Activated T-cell treated with anti-CD3 and anti-CD28 coated beads, Interleukin-2, amount 50 U/mL, for 24 hours (primary cell): Measurements from ENCODE around the gene LACTB.

Experiments
- DNase-seq: peaks from one replicate; pipeline ENCODE4 v3.0.0-alpha.2; 2020
- H3K27ac Mint-ChIP-seq: 2 replicates; pipeline ENCODE4 v1.8.0; 2020; ENCODE audit warnings: mild to moderate bottlenecking, mixed read lengths
- H3K27me3 Mint-ChIP-seq: 2 replicates; pipeline ENCODE4 v1.8.0; 2020; ENCODE audit warnings: mixed read lengths
- H3K36me3 Mint-ChIP-seq: 2 replicates; pipeline ENCODE4 v1.8.0; 2020; ENCODE audit warnings: low read depth, mixed read lengths
- H3K4me1 Mint-ChIP-seq: 2 replicates; pipeline ENCODE4 v1.8.0; 2020; ENCODE audit warnings: low read depth, mixed read lengths
- H3K4me3 Mint-ChIP-seq: 2 replicates; pipeline ENCODE4 v1.8.0; 2020; ENCODE audit warnings: mild to moderate bottlenecking, moderate library complexity, mixed read lengths
- H3K9me3 Mint-ChIP-seq: 2 replicates; pipeline ENCODE4 v1.8.0; 2020; ENCODE audit warnings: mixed read lengths

The LACTB gene

GRCh38 chr15:63134245-63134985, 12.8 kb downstream of the LACTB start:
- Mint-ChIP-seq H3K27ac (no peak overlapping the region), H3K4me3 (no peak overlapping the region), H3K27me3 (no peaks in the 10 kb centered on the region), H3K36me3 (peaks cover 41% of the 10 kb centered on the region), H3K4me1 (peaks cover 12% of the 10 kb centered on the region), H3K9me3 (no peaks in the 10 kb centered on the region)
- no peak for DNase-seq

DNA sequence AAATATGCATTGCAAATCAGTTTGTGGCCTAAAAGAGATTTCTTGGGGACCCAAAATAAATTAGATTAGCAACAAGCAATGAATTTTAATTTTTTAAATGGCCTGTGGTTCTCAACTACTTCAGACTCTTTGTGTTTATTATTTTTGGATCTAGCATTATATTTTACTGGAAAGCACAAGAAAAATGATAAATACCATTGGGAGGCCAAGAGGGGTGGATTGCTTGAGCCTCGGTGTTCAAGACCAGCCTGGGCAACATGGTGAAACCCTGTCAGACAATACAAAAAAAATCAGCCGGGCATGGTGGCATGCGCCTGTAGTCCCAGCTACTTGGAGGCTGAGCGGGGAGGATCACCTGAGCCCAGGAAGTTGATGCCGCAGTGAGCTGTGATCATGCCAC, 13.6 kb downstream of the LACTB start:
- H3K4me3 Mint-ChIP-seq = no peak overlapping the region
- H3K27ac Mint-ChIP-seq = no peak overlapping the region
- no peaks in the 10 kb centered on the region for H3K27me3 Mint-ChIP-seq
- DNase-seq = no peak
- H3K4me1 Mint-ChIP-seq = peaks cover 12% of the 10 kb centered on the region
- H3K9me3 Mint-ChIP-seq = no peaks in the 10 kb centered on the region
- H3K36me3 Mint-ChIP-seq = peaks cover 33% of the 10 kb centered on the region

GRCh38 chr15:63135804-63136203, 14.1 kb downstream of the LACTB start:
- Mint-ChIP-seq H3K4me1 (peaks cover 14% of the 10 kb centered on the region), H3K36me3 (peaks cover 32% of the 10 kb centered on the region), H3K27ac (no peak overlapping the region), H3K27me3 (no peaks in the 10 kb centered on the region), H3K9me3 (no peaks in the 10 kb centered on the region), H3K4me3 (no peak overlapping the region)
- DNase-seq = no peak

DNA sequence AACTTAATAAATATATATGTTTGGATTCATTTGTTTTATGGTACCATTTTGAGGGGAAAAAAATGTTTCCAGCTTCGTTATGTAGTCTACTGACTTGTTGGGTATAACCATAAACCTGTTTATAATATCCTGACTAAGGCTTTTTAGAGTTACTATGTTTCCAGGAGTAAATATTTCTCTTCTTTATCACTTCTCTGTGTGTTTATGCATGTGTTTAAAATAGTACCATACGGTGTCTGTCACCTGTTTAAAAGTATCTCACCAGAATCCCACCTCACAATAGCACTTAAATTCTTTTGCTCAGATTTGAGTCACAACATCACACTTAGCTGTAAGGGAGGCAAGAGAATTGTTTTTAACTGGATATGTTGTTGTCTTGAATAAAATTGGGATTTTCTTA, 15.1 kb downstream of the LACTB start:
- H3K36me3 Mint-ChIP-seq = peaks cover 33% of the 10 kb centered on the region
- DNase-seq = no peak
- H3K27ac Mint-ChIP-seq = no peak overlapping the region
- H3K27me3 Mint-ChIP-seq = no peaks in the 10 kb centered on the region
- H3K4me3 Mint-ChIP-seq = no peak overlapping the region
- H3K4me1 Mint-ChIP-seq = peaks cover 22% of the 10 kb centered on the region
- H3K9me3 Mint-ChIP-seq = no peaks in the 10 kb centered on the region

GRCh38 chr15:63140936-63141335, 19.3 kb downstream of the LACTB start:
- Mint-ChIP-seq H3K4me1 (peaks cover 15% of the 10 kb centered on the region), H3K4me3 (no peak overlapping the region), H3K27ac (no peak overlapping the region), H3K9me3 (no peaks in the 10 kb centered on the region), H3K36me3 (peaks cover 34% of the 10 kb centered on the region), H3K27me3 (no peaks in the 10 kb centered on the region)
- DNase-seq = no peak

- H3K4me3 Mint-ChIP-seq = no peak overlapping the region
- peaks cover 45% of the 10 kb centered on the region for H3K36me3 Mint-ChIP-seq
- H3K27ac Mint-ChIP-seq = no peak overlapping the region
- DNase-seq = no peak
- H3K9me3 Mint-ChIP-seq = no peaks in the 10 kb centered on the region
- H3K4me1 Mint-ChIP-seq = peaks cover 16% of the 10 kb centered on the region
- no peaks in the 10 kb centered on the region for H3K27me3 Mint-ChIP-seq
Observed at GRCh38 chr15:63145426-63145825, 23.8 kb downstream of the LACTB start.

DNA sequence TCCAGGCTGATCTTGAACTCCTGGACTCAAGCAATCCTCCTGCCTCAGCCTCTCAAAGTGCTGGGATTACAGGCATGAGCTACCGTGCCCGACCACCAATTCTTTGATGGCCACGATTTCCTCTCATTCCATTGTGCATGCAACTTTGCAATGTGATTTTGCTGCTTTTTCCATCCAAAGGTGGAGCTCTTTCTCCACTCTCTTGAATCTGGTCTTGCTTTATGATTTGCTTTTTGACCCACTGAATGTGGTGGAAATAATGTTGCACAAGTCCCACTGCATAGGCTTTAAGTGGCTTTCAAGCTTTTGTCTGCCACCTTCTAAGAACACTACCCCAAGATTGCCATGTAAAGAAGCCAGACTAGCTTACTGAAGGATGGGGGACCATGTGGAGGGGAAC, 25.0 kb downstream of the LACTB start:
- DNase-seq = no peak
- peaks cover 42% of the 10 kb centered on the region for H3K36me3 Mint-ChIP-seq
- peaks cover 9% of the 10 kb centered on the region for H3K4me1 Mint-ChIP-seq
- no peaks in the 10 kb centered on the region for H3K9me3 Mint-ChIP-seq
- no peaks in the 10 kb centered on the region for H3K27me3 Mint-ChIP-seq
- H3K4me3 Mint-ChIP-seq = no peak overlapping the region
- H3K27ac Mint-ChIP-seq = no peak overlapping the region

GRCh38 chr15:63151665-63152064, 30.0 kb downstream of the LACTB start:
- Mint-ChIP-seq H3K4me3 (no peak overlapping the region), H3K27ac (no peak overlapping the region), H3K9me3 (no peaks in the 10 kb centered on the region), H3K27me3 (no peaks in the 10 kb centered on the region), H3K4me1 (peaks cover 28% of the 10 kb centered on the region), H3K36me3 (peaks cover 58% of the 10 kb centered on the region)
- no peak for DNase-seq

DNA sequence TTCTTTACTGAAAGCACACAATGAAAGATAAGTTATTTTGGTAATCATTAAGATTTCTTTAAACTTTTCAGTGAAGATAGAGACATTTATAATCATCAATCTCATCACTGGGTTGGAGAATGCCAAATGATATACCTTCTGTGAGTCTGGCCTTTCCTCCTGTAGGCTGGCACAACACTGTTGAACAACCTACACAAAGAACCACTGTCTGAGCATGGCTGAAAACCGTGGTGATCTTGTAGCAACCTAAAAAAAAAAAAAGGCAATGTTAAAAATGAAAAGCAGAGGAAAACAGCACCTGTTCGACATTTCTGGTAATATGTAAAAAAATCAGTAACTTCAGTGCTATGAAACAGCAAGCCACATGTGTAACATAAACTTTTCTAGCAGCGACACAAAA, 33.8 kb downstream of the LACTB start:
- Mint-ChIP-seq H3K27ac (peak overlapping the region; percentile 47), H3K27me3 (no peaks in the 10 kb centered on the region), H3K9me3 (no peaks in the 10 kb centered on the region), H3K36me3 (peaks cover 50% of the 10 kb centered on the region), H3K4me1 (peaks cover 28% of the 10 kb centered on the region), H3K4me3 (peak overlapping the region; percentile 99)
- no peak for DNase-seq

DNA sequence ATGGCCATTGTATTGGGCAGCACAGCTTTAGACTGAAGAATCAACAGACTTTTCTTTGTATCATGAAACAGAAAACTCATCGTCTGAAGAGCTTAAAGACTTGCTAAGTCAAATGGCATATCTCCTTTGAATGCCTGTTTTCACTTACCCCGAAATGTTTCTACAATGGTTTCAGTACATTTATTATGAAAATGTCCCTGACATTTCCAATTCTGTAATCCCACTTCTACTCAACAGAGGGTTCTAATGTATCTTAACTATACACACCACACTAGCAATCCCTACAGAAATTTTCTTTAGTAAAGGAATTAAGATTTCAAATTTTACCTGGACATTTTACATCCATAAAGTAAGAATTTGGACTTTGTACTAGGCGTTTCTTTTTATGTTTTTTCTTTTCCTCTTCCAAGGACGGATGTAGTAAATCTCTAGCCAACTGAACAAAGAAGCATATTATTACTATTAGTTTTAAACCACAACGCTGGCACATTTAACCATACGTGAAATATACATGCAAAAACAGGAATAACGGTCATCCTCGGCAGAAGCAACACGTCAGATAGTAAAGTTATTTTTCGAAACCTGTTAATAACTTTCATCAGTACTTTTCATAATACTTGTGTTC, 34.5 kb downstream of the LACTB start:
- Mint-ChIP-seq H3K27ac (peak overlapping the region; percentile 97), H3K36me3 (peaks cover 49% of the 10 kb centered on the region), H3K9me3 (no peaks in the 10 kb centered on the region), H3K4me3 (peak overlapping the region; percentile 99), H3K4me1 (peaks cover 28% of the 10 kb centered on the region), H3K27me3 (no peaks in the 10 kb centered on the region)
- no peak for DNase-seq

- H3K27me3 Mint-ChIP-seq = no peaks in the 10 kb centered on the region
- peak overlapping the region; percentile 99 for H3K4me3 Mint-ChIP-seq
- H3K4me1 Mint-ChIP-seq = peaks cover 24% of the 10 kb centered on the region
- H3K9me3 Mint-ChIP-seq = no peaks in the 10 kb centered on the region
- peaks cover 44% of the 10 kb centered on the region for H3K36me3 Mint-ChIP-seq
- H3K27ac Mint-ChIP-seq = peak overlapping the region; percentile 97
- peak; percentile 35 for DNase-seq
Observed at GRCh38 chr15:63156755-63157117, 35.1 kb downstream of the LACTB start.

DNA sequence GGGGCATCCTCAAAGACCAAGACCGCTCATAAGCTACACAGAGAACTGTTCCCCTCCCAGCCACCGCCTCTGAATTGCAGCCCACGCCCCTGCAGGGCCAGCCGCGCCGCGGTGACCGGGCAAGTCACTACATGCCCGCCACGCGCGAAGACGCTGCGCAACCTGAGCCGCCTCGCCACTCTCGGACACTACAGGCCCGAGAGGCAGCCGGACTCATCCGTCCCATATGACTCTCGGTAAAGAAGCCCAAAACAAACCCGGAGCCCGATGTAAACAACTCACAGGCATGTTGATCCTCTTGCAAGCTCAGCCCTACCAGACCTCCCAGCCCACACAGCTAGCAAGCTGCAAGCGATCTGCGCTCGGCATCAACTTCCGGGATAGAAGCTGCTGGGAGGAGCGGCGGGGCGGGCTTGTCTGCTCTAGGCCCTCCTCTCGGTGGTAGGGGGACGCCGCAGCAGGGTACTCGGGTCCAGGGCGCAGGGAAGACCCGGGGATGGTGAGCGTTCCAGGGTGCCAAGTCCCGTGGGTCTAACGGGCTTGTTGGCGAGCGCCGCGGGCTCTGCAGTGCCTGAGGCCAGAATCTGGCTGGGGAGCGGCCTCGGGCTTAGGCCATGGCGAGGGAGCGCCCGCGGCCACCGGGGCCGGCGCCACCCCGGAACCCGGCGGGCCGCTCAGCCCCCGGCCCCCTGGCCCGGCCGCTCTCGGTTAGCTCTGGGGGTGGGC, 35.6 kb downstream of the LACTB start, which contains the start of gene RPS27L:
TSS of gene RPS27L (minus strand) at position 360 of the 726 bp plus-strand sequence. CDS start at position 288, 72 bp downstream.
- Mint-ChIP-seq H3K4me3 (peak within 1 kb of the TSS; percentile 99), H3K4me1 (peaks cover 23% of the 10 kb centered on the region), H3K36me3 (peaks cover 43% of the 10 kb centered on the region), H3K27me3 (no peaks in the 10 kb centered on the region), H3K9me3 (no peaks in the 10 kb centered on the region), H3K27ac (peak within 1 kb of the TSS; percentile 97)
- DNase-seq = peak; percentile 91

- Mint-ChIP-seq H3K4me3 (peak overlapping the region; percentile 99), H3K4me1 (peaks cover 23% of the 10 kb centered on the region), H3K27ac (peak overlapping the region; percentile 92), H3K36me3 (peaks cover 37% of the 10 kb centered on the region), H3K9me3 (no peaks in the 10 kb centered on the region), H3K27me3 (no peaks in the 10 kb centered on the region)
- no peak for DNase-seq
Observed at GRCh38 chr15:63157891-63158431, 36.3 kb downstream of the LACTB start.

GRCh38 chr15:63160638-63161037, 39.0 kb downstream of the LACTB start:
- Mint-ChIP-seq H3K4me3 (no peak overlapping the region), H3K27ac (no peak overlapping the region), H3K36me3 (peaks cover 18% of the 10 kb centered on the region), H3K9me3 (no peaks in the 10 kb centered on the region), H3K4me1 (peaks cover 13% of the 10 kb centered on the region), H3K27me3 (no peaks in the 10 kb centered on the region)
- no peak for DNase-seq
